GM12873 (cell line): ENCODE results near the gene CYP2R1.

Experiments
- TF ChIP-seq, protein P1 (sequence below): IDR thresholded peaks from 2 replicates; pipeline ENCODE4 v1.5.1; 2012; ENCODE audit warnings: low read depth, mild to moderate bottlenecking, moderate library complexity, low read length, control low read depth; ENCODE audit not compliant: insufficient read depth; ENCODE audit errors: missing control alignments

The CYP2R1 gene

GRCh38 chr11:14905104-14906033 is 13.3 kb upstream of the CYP2R1 start:
- TF ChIP-seq, protein P1, sequence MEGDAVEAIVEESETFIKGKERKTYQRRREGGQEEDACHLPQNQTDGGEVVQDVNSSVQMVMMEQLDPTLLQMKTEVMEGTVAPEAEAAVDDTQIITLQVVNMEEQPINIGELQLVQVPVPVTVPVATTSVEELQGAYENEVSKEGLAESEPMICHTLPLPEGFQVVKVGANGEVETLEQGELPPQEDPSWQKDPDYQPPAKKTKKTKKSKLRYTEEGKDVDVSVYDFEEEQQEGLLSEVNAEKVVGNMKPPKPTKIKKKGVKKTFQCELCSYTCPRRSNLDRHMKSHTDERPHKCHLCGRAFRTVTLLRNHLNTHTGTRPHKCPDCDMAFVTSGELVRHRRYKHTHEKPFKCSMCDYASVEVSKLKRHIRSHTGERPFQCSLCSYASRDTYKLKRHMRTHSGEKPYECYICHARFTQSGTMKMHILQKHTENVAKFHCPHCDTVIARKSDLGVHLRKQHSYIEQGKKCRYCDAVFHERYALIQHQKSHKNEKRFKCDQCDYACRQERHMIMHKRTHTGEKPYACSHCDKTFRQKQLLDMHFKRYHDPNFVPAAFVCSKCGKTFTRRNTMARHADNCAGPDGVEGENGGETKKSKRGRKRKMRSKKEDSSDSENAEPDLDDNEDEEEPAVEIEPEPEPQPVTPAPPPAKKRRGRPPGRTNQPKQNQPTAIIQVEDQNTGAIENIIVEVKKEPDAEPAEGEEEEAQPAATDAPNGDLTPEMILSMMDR: peak; percentile 74

DNA sequence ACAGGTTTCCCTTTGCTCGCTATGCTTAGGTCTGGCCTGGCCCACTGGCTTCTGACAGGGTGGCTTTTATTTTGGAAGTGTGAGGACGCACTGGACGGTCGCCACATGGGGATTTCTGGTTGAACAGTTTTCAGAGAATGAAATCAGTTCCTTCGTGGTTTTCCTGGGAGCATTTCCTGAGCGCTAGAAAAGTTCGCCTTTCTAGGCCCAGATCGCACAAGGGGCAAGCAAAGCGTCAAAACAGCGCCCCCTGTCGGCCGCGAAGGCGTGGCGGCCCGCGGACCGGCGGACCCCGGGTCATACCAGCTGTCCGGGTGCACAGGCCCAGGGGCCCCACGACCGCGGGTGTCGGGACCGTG is 12.7 kb upstream of the CYP2R1 start:
- TF ChIP-seq, protein P1: peak; percentile 91

DNA sequence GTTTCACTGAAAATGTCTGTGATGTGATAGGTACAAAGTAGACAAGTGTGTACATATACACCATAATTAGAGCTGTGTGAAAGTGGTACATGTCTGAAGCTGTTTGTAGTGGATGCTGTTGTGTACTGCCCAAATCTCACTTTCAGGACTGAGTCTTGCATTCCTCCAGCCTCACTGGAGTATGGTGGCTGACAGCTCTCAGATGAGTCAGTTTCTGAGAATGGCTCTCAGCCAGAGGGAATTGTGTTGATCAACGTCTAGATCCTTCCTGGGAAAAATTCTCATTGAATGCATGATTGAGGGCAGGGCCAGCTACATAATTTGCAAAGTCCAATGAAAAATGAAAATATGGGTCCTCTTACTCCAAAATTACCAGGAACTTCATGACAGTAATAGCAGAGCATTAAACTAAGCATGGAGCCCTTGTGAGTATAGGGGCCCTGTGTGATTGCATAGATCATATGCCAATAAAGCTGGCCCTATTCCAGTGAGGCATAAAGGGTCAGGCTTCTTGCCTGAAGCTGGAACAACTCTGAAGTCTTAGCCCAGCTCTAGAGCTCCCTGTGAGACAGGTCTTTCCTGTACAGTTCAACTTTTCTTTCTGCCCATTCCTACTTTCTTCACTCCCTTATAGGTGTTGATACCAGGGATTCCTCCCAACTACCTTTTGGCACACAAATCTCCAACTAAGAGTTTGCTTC is 10.8 kb upstream of the CYP2R1 start:
- TF ChIP-seq, protein P1: no peak

DNA sequence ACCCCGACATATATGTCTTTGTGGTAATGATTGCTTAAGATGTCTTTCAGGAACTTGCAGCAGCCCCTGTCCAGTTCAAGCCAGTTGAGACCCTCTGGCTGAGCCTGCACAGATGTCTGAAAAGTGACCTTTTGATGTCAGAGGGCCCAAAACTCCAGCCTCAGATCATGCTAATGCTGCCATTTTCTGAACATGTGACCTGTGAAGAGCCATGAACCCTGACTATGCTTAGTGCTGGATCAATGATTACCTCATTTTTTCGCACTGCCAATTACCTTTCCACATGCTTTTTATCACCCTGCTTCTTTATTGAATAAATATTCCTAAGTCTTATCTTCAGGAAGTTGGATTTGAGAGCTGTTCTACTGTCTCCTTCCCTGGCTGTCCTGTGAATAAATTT is 6.9 kb upstream of the CYP2R1 start:
- TF ChIP-seq, protein P1: no peak

DNA sequence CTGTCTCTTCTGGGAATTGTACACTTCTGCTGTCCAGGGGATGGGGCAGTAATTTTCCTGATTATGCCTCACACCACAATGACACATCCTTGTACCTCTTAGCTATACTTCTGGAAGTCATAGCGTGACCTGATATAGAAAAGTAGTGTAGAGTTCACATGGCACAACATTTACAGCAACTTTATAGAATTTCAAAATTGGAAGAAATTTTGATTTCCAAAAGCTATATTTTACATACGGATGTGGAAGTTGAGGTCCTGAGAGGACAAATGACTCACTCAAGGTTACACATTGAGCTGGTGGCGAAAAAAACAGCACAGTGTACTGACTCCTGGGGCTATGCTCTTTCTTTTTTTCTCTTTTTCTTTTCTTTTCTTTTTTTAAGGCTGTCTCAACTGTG is 6.3 kb upstream of the CYP2R1 start:
- TF ChIP-seq, protein P1: no peak

DNA sequence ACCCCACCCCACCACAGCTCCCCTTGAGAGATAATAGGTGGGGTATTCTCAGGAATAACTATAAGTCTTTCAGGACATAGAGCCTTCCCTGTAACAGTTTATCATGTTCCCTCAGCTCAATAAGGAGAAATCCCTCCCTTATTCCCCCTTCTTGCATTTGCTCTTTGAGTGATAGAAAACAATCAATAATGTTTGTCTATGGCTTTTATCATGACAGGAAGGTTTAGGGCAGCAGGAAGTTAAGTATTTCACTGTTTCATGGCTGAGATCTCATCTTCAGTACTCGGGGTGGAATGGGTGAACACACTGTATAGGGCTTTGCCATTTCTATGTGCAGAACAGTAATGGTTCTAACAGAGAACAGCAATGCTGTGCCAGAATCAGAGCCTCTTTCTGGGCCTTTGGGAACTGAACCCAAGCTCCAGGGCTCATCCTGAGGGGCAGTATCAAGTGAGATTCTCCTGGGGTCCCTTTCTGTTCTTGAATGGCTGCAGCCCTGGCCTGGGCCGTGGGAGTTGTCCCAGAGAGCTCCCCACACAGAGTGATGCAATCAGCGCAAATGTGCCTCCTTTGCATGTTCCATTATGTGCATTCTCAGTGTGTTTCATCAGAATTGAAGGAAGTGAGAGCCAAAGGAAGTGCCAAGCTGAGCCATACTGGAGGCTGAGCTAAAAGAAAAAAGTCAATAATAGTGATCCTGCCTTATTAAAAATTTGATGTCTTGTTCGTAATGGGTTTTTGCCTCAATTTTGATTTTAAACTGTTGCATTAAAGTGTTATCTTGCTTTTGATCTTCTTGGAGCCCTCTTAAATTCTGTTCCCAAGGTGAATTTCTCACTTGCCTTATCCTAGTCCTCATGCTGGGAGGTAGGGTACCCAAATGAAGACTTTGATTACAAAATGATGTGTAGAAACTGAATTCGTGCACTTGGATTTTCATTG is 2.9 kb upstream of the CYP2R1 start:
- TF ChIP-seq, protein P1: no peak
